ENCODE measurements around the gene SCN5A.

SCN5A gene

GRCh38 chr3:38553071-38553470 is 96.4 kb downstream of the SCN5A start:
- Histone ChIP-seq H3K4me2 (ENCODE audit: low read length) (no peak overlapping the region), H3K27me3 (ENCODE audit: low read depth, low read length) (peaks cover 24% of the 10 kb centered on the region), H3K79me2 (ENCODE audit: low read length) (no peaks in the 10 kb centered on the region), H3K4me3 (ENCODE audit: low read length) (no peak overlapping the region), H3K9ac (ENCODE audit: low read length) (no peak overlapping the region), H3K4me1 (ENCODE audit: low read length) (no peaks in the 10 kb centered on the region), H3K9me3 (ENCODE audit: insufficient read depth, low read length) (no peaks in the 10 kb centered on the region), H4K20me1 (ENCODE audit: insufficient read depth, low read length) (no peaks in the 10 kb centered on the region), H3K27ac (ENCODE audit: low read length) (no peak overlapping the region), H3K36me3 (replicated peaks; ENCODE audit: low read depth, low read length) (no peaks in the 10 kb centered on the region), H2AFZ (ENCODE audit: low read depth, low read length) (no peak overlapping the region)
- TF ChIP-seq CTCF (IDR thresholded peaks at IDR 0.05; ENCODE audit: low read depth, low read length): no peak

DNA sequence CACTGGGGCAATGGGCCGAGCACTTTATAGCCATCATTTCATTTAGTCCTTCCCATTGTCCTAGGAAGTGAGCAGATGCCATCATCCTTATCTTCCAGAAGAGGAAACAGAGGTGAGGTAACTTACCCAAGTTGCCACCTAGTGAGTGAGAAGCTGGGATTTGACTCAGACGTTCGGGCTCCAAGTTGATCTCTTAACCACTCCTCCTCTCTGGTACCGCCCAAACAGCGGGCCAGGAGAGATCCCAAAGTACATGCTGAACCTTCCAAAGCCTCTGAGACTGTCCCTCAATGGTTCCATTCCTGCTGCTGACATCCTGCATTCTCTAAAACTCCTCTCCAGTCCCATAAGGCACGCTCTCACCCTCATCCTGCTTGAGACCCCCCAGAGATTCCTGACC is 97.1 kb downstream of the SCN5A start:
- no peak for TF ChIP-seq CTCF (IDR thresholded peaks at IDR 0.05; ENCODE audit: low read depth, low read length)
- no peak for TF ChIP-seq EZH2phosphoT487 (IDR thresholded peaks at IDR 0.05; ENCODE audit: low read depth)
- H3K36me3 ChIP-seq (replicated peaks; ENCODE audit: low read depth, low read length): no peaks in the 10 kb centered on the region
- H4K20me1 ChIP-seq (ENCODE audit: insufficient read depth, low read length): no peaks in the 10 kb centered on the region
- H3K27ac ChIP-seq (ENCODE audit: low read length): no peak overlapping the region
- no peak overlapping the region for H2AFZ ChIP-seq (ENCODE audit: low read depth, low read length)
- no peak overlapping the region for H3K9ac ChIP-seq (ENCODE audit: low read length)
- H3K4me3 ChIP-seq (ENCODE audit: low read length): no peak overlapping the region
- no peaks in the 10 kb centered on the region for H3K79me2 ChIP-seq (ENCODE audit: low read length)
- H3K9me3 ChIP-seq (ENCODE audit: insufficient read depth, low read length): no peaks in the 10 kb centered on the region
- H3K27me3 ChIP-seq (ENCODE audit: low read depth, low read length): peaks cover 21% of the 10 kb centered on the region
- H3K4me1 ChIP-seq (ENCODE audit: low read length): no peaks in the 10 kb centered on the region
- no peak overlapping the region for H3K4me2 ChIP-seq (ENCODE audit: low read length)

DNA sequence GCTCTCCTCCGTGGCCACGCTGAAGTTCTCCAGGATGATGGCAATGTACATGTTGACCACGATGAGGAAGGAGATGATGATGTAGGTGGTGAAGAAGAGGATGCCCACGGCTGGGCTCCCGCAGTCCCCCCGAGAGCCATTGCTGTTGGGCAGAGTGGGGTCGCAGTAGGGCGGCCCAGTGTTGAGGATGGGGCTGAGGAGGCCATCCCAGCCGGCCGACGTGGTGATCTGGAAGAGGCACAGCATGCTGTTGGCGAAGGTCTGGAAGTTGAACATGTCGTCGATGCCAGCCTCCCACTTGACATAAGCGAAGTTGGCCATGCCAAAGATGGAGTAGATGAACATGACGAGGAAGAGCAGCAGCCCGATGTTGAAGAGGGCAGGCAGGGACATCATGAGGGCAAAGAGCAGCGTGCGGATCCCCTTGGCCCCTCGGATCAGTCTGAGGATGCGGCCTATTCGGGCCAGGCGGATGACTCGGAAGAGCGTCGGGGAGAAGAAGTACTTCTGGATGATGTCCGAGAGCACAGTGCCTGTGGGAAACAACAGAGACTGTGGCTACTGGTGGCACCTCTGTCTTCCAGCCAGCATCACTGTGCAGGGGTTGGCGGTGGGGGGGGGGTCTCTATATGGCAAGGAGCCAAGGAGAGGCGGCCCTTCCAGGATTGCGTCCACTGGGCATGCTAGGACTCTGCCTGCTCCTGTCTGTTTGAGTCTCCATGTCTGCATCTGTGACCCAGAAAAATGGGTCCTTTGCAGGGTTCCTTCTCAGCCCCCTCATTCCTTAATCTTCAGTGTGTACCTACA is 98.3 kb downstream of the SCN5A start:
- Histone ChIP-seq H3K27me3 (ENCODE audit: low read depth, low read length) (peaks cover 17% of the 10 kb centered on the region), H3K4me3 (ENCODE audit: low read length) (no peak overlapping the region), H3K4me1 (ENCODE audit: low read length) (no peaks in the 10 kb centered on the region), H3K9ac (ENCODE audit: low read length) (no peak overlapping the region), H2AFZ (ENCODE audit: low read depth, low read length) (no peak overlapping the region), H4K20me1 (ENCODE audit: insufficient read depth, low read length) (no peaks in the 10 kb centered on the region), H3K79me2 (ENCODE audit: low read length) (no peaks in the 10 kb centered on the region), H3K27ac (ENCODE audit: low read length) (no peak overlapping the region), H3K9me3 (ENCODE audit: insufficient read depth, low read length) (no peaks in the 10 kb centered on the region), H3K36me3 (replicated peaks; ENCODE audit: low read depth, low read length) (no peaks in the 10 kb centered on the region), H3K4me2 (ENCODE audit: low read length) (no peak overlapping the region)
- TF ChIP-seq EZH2phosphoT487 (IDR thresholded peaks at IDR 0.05; ENCODE audit: low read depth) (no peak), CTCF (IDR thresholded peaks at IDR 0.05; ENCODE audit: low read depth, low read length) (no peak)

- Histone ChIP-seq H2AFZ (ENCODE audit: low read depth, low read length) (no peak overlapping the region), H3K36me3 (replicated peaks; ENCODE audit: low read depth, low read length) (no peaks in the 10 kb centered on the region), H3K27ac (ENCODE audit: low read length) (no peak overlapping the region), H3K4me3 (ENCODE audit: low read length) (no peak overlapping the region), H3K27me3 (ENCODE audit: low read depth, low read length) (peaks cover 17% of the 10 kb centered on the region), H3K79me2 (ENCODE audit: low read length) (no peaks in the 10 kb centered on the region), H3K4me1 (ENCODE audit: low read length) (no peaks in the 10 kb centered on the region), H3K9ac (ENCODE audit: low read length) (no peak overlapping the region), H3K9me3 (ENCODE audit: insufficient read depth, low read length) (no peaks in the 10 kb centered on the region), H3K4me2 (ENCODE audit: low read length) (no peak overlapping the region), H4K20me1 (ENCODE audit: insufficient read depth, low read length) (no peaks in the 10 kb centered on the region)
- TF ChIP-seq CTCF (IDR thresholded peaks at IDR 0.05; ENCODE audit: low read depth, low read length): no peak
- TF ChIP-seq EZH2phosphoT487 (IDR thresholded peaks at IDR 0.05; ENCODE audit: low read depth): no peak
Measured at GRCh38 chr3:38549957-38550840, 99.3 kb downstream of the SCN5A start.

Measured in OCI-LY3 (cell line).